Activated T-cell treated with anti-CD3 and anti-CD28 coated beads, Interleukin-2, amount 50 U/mL, for 4 hours (primary cell): ENCODE measurements around the gene DSCAML1. TPM values are rescaled to one million over a fixed set of nuclear protein-coding genes. Genes with fewer than 3 reads are reported as not detected.

ENCODE experiments used
- ATAC-seq, 2 donors: fragments of 200-7000 bp; cut with Tn5 transposase; one replicate each; pipeline ENCODE4 v1.10.0; 2021
- DNase-seq: peaks from one replicate; pipeline ENCODE4 v3.0.0-alpha.2; 2020
- H3K27me3 Mint-ChIP-seq: one replicate; pipeline ENCODE4 v1.8.0; 2021; ENCODE audit warnings: low read depth, mixed read lengths
- H3K36me3 Mint-ChIP-seq: one replicate; pipeline ENCODE4 v1.8.0; 2022; ENCODE audit warnings: mixed read lengths; ENCODE audit not compliant: insufficient read depth
- H3K4me1 Mint-ChIP-seq: one replicate; pipeline ENCODE4 v1.8.0; 2021; ENCODE audit warnings: low read depth, mixed read lengths
- H3K4me3 Mint-ChIP-seq: one replicate; pipeline ENCODE4 v1.8.0; 2021; ENCODE audit warnings: mild to moderate bottlenecking, moderate library complexity, mixed read lengths
- H3K9me3 Mint-ChIP-seq: one replicate; pipeline ENCODE4 v1.8.0; 2021; ENCODE audit warnings: mixed read lengths
- total RNA-seq, 3 donors: library from RNA; stranded (reverse); gene quantifications; one replicate each; pipeline ENCODE4 v1.2.1, GENCODE V29; 2021

Gene DSCAML1
- total RNA-seq, 3 donors from 2014 or later = not detected

GRCh38 chr11:117826832-117827231 lies 29.8 kb upstream of the DSCAML1 start:
- ATAC-seq (no peak), DNase-seq (no peak)
- Mint-ChIP-seq H3K4me3 (no peak overlapping the region), H3K9me3 (no peaks in the 10 kb centered on the region), H3K27me3 (no peaks in the 10 kb centered on the region), H3K4me1 (peaks cover 71% of the 10 kb centered on the region), H3K36me3 (no peaks in the 10 kb centered on the region)

- no peak for ATAC-seq
- no peak for DNase-seq
- Mint-ChIP-seq H3K9me3 (no peaks in the 10 kb centered on the region), H3K27me3 (no peaks in the 10 kb centered on the region), H3K4me3 (no peak overlapping the region), H3K36me3 (no peaks in the 10 kb centered on the region), H3K4me1 (peaks cover 71% of the 10 kb centered on the region)
Measured at GRCh38 chr11:117826190-117826570, 29.2 kb upstream of the DSCAML1 start.

DNA sequence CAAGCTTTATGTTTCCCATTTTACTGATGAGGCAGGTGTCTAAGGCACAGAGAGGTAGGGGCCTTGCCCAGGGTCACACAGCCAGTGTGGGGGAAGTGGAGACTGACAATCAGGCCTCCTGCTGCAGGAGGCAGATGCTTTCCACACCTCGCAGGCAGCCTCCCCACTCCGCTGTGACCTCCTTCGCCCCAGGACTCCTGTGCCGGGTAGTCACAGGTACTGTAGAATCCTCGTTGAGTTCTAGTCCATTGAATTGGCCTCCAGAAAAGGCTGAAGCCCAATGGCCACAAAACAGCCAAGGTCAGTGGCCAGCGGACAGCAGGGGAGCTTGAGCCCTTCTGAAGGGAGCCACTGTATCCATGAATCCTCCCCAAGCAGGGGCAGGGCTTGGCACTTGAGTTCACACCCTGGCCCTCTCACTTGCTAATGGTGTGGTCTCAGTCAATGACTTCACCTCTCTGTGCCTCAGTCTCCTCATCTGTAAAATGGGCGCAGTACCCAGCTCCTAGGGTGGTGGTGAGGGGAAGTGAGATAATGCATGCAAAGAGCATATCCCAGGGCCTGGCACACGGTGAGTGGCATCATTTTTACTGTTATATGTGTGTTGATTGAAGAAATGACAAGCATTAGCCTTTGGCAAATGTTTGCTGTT lies 28.6 kb upstream of the DSCAML1 start:
- Mint-ChIP-seq H3K4me1 (peaks cover 66% of the 10 kb centered on the region), H3K9me3 (no peaks in the 10 kb centered on the region), H3K4me3 (no peak overlapping the region), H3K36me3 (no peaks in the 10 kb centered on the region), H3K27me3 (no peaks in the 10 kb centered on the region)
- DNase-seq (no peak), ATAC-seq (no peak)

DNA sequence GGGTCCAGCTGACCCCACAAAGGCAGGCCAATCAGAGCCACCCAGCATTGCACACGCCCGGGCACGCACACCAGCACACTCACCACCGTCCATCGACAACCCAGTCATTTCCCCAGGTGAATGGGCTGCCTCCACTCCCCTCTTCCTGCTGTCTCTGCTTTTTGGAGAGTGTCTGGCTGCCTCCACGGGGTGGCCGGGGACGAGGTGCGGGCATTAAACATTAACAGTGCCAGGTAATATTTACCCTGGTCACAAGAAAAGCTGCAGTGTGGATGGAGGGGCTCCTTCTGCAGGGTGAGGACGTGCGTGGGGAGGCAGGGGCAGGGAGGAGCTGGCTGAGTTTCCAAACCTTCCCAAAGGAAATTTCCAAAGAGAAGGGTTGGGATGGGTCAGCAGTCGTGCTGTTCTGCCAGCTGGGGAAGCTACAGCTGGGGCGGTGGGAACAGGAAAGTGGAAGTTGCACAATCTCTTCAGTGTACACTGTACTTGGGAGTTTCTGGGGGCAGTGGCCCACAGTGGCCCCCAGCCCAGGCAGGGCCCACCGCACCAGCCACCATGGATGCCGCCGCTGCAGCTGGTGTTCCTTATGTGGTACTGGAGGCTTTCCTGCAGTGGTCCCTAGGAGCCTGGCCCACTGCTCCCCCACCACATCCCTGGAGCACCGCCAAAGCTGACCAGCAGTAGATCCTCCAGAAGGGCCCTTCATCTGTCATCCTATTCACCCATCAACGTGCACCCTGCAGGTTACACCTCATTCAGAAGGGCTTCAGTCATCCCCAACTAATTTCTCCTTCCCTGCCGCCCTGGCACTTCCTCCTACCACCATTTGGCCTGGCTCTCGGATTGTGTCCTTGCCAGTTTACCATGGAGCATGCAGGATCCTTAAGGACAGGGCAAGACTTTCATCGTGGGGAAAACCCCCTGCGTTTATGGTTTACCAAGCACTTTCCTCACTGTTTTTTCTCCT lies 27.8 kb upstream of the DSCAML1 start, which contains the start of gene FXYD2:
Gene FXYD2 (minus strand): TSS at position 174 of the 967 bp plus-strand sequence. CDS start 66 bp downstream, at position 108.
- DNase-seq = no peak
- Mint-ChIP-seq H3K36me3 (no peaks in the 10 kb centered on the region), H3K27me3 (no peaks in the 10 kb centered on the region), H3K9me3 (no peaks in the 10 kb centered on the region), H3K4me1 (peaks cover 58% of the 10 kb centered on the region), H3K4me3 (no peak within 1 kb of the TSS)
- ATAC-seq = no peak

GRCh38 chr11:117823946-117824420 lies 27.0 kb upstream of the DSCAML1 start:
- Mint-ChIP-seq H3K9me3 (no peaks in the 10 kb centered on the region), H3K4me3 (no peak overlapping the region), H3K27me3 (no peaks in the 10 kb centered on the region), H3K4me1 (peaks cover 50% of the 10 kb centered on the region), H3K36me3 (no peaks in the 10 kb centered on the region)
- ATAC-seq = no peak
- no peak for DNase-seq

DNA sequence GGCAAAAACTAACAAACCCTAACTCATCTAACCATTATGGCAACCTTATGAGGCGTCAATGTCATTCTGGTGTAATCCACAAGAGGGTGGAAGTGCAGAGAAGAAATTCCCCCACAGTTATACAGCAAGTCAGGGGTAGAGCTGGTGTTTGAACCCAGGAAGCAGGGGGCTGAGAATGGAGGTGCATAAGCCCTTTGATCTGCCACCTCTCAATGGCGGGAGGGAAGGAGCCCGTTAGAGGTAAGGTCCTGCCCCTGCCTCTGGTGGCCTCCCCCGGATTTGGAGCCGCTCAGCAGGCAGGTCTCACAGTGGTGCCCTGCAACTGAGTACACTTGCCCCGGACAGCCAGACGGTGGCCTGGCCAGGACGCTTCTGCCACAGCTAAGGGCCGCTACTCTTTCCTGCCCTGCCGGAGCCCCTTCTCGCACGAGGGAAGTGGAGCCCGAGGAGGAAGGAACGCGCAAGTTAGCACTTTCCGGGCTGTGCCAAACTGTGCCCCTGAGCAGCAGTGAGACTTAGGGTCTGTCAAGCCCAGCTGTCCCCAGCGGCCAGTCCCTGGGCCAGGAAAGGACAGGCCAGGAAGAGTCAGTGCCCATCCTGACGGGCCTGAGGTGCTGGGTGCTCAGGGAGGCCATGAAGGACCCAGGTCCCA lies 26.4 kb upstream of the DSCAML1 start:
- Mint-ChIP-seq H3K27me3 (no peaks in the 10 kb centered on the region), H3K4me3 (no peak overlapping the region), H3K4me1 (peaks cover 47% of the 10 kb centered on the region), H3K36me3 (no peaks in the 10 kb centered on the region), H3K9me3 (no peaks in the 10 kb centered on the region)
- peak; percentile 41 to 56 for ATAC-seq
- DNase-seq = peak; percentile 33

- Mint-ChIP-seq H3K36me3 (no peaks in the 10 kb centered on the region), H3K9me3 (no peaks in the 10 kb centered on the region), H3K4me1 (peaks cover 47% of the 10 kb centered on the region), H3K27me3 (no peaks in the 10 kb centered on the region), H3K4me3 (no peak overlapping the region)
- ATAC-seq (peak; percentile 31 to 33), DNase-seq (peak; percentile 53)
Measured at GRCh38 chr11:117822074-117823033, 25.3 kb upstream of the DSCAML1 start.

DNA sequence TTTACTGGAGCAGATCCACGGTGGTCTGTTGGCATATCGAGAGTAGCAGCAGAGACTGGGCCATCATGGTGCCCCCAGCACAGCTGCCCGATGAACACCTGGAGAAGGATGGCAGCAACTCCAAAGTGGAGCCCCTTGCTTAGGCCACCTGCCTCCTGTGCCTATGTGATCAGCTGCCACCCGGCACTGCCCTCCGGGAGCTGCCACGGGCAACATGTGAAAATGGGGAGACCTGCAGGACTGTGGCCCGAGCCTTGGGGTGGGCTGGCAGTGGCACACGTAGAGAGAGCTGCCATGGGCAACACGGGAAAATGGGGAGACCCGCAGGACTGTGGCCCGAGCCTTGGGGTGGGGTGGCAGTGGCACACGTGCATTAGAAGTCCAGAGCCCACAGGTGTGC lies 24.4 kb upstream of the DSCAML1 start:
- H3K4me1 Mint-ChIP-seq = peaks cover 52% of the 10 kb centered on the region
- no peak for DNase-seq
- H3K27me3 Mint-ChIP-seq = no peaks in the 10 kb centered on the region
- no peak overlapping the region for H3K4me3 Mint-ChIP-seq
- no peak for ATAC-seq
- H3K36me3 Mint-ChIP-seq = no peaks in the 10 kb centered on the region
- H3K9me3 Mint-ChIP-seq = no peaks in the 10 kb centered on the region

GRCh38 chr11:117820516-117820915 lies 23.5 kb upstream of the DSCAML1 start:
- H3K4me3 Mint-ChIP-seq = no peak overlapping the region
- DNase-seq (no peak), ATAC-seq (no peak)

GRCh38 chr11:117820071-117820470 lies 23.1 kb upstream of the DSCAML1 start:
- Mint-ChIP-seq H3K9me3 (no peaks in the 10 kb centered on the region), H3K4me3 (no peak overlapping the region), H3K27me3 (no peaks in the 10 kb centered on the region), H3K4me1 (peaks cover 59% of the 10 kb centered on the region), H3K36me3 (no peaks in the 10 kb centered on the region)
- ATAC-seq (no peak), DNase-seq (no peak)

More at GRCh38 chr11:117820516-117820915, 23.5 kb upstream of the DSCAML1 start:
- no peaks in the 10 kb centered on the region for H3K27me3 Mint-ChIP-seq
- peaks cover 57% of the 10 kb centered on the region for H3K4me1 Mint-ChIP-seq
- H3K36me3 Mint-ChIP-seq = no peaks in the 10 kb centered on the region
- H3K9me3 Mint-ChIP-seq = no peaks in the 10 kb centered on the region

- H3K4me1 Mint-ChIP-seq = peaks cover 64% of the 10 kb centered on the region
- H3K27me3 Mint-ChIP-seq = no peaks in the 10 kb centered on the region
- H3K4me3 Mint-ChIP-seq = no peak overlapping the region
- no peak for DNase-seq
- ATAC-seq = no peak
- H3K9me3 Mint-ChIP-seq = no peaks in the 10 kb centered on the region
- H3K36me3 Mint-ChIP-seq = no peaks in the 10 kb centered on the region
Measured at GRCh38 chr11:117819096-117820040, 22.4 kb upstream of the DSCAML1 start.

DNA sequence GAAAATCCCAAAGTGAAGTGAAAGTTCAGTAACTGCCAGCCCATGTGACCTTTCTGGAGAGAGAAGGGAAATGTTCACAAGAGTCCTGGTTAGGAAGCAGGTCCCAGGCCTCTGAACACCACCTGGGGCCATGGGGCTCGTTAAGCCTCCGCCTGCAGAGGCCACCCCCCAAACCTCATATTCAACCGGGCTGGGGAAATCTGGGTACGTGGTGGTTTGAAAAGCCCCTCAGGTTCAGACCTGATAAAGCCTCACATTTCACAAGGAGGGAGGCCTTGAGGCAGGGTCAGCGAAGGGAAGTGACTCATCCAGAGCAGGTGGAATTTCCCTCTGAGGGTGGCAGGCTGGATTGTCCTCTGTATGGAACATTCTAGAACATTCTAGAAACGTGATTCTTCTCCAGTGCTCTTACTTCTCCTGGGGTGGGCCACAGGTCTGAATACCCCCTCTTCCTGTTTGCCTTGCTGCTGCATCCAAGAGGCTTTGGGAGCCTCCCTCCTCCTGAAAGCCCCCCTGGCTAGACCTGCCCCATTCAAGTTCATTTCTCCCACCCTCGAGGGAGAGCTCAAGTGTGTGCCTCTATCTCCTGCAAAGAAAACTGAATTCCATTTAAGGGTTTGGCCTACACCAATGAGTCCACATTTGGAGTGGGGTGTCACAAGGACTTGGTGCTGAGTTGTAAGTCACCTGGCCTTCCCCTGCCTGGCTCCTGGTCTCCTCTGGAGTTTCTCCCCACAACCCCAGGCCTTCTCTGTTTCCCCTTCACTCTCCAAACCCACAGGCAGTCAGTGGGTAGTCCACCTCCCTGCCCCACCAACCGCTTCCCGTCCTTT lies 21.2 kb upstream of the DSCAML1 start:
- H3K4me3 Mint-ChIP-seq = peak overlapping the region; percentile 53
- DNase-seq (peak; percentile 42), ATAC-seq (peak; percentile 28 to 41)
- H3K9me3 Mint-ChIP-seq = no peaks in the 10 kb centered on the region
- no peaks in the 10 kb centered on the region for H3K27me3 Mint-ChIP-seq
- peaks cover 61% of the 10 kb centered on the region for H3K4me1 Mint-ChIP-seq
- no peaks in the 10 kb centered on the region for H3K36me3 Mint-ChIP-seq
